Measurements from ENCODE around the gene MED31. TPM values are rescaled to one million over a fixed set of nuclear protein-coding genes. Genes with fewer than 3 reads are reported as not detected.

Gene MED31
- total RNA-seq, 1 experiment from 2014 or later, result 18.8 TPM

GRCh38 chr17:6681176-6681575 is 29.8 kb upstream of the MED31 start:
- no peaks in the 10 kb centered on the region for H4K20me1 ChIP-seq (ENCODE audit: low read length)
- DNase-seq (no peak), ATAC-seq (no peak)
- H3K4me2 ChIP-seq (ENCODE audit: low read length), result no peak overlapping the region
- no peaks in the 10 kb centered on the region for H3K9me2 ChIP-seq (replicated peaks; ENCODE audit: low read length)
- TF ChIP-seq CTCF (conservative IDR thresholded peaks at IDR 0.05; ENCODE audit: low read depth, low read length), result no peak
- TF ChIP-seq EZH2phosphoT487 (IDR thresholded peaks at IDR 0.05; ENCODE audit: borderline replicate concordance, low read length), result no peak
- TF ChIP-seq EZH2 (IDR thresholded peaks at IDR 0.05; ENCODE audit: low read length, unreplicated experiment), result no peak
- no peaks in the 10 kb centered on the region for H3F3A ChIP-seq (ENCODE audit: low read length, unreplicated experiment)
- H2AFZ ChIP-seq (ENCODE audit: low read length), result no peak overlapping the region
- H3K9me3 ChIP-seq (ENCODE audit: low read length), result no peaks in the 10 kb centered on the region
- H3K4me1 ChIP-seq (ENCODE audit: insufficient read depth, low read length), result peaks cover 19% of the 10 kb centered on the region
- no peak overlapping the region for H3K27ac ChIP-seq (ENCODE audit: low read length)
- ChIA-PET POLR2A (ENCODE audit: unreplicated experiment) (no interaction called here), CTCF (no interaction called here)
- no TSS peak for BruUV-seq (replicated peaks)
- H3K79me2 ChIP-seq (ENCODE audit: low read length), result no peaks in the 10 kb centered on the region
- no peaks in the 10 kb centered on the region for H3K36me3 ChIP-seq (ENCODE audit: low read depth, low read length)
- intact Hi-C loops (cut with micrococcal nuclease), result no loop called here
- H3K4me3 ChIP-seq (ENCODE audit: low read length), result no peak overlapping the region
- H3K27me3 ChIP-seq (ENCODE audit: low read length), result no peaks in the 10 kb centered on the region
- H3K9ac ChIP-seq (ENCODE audit: low read length), result no peak overlapping the region

DNA sequence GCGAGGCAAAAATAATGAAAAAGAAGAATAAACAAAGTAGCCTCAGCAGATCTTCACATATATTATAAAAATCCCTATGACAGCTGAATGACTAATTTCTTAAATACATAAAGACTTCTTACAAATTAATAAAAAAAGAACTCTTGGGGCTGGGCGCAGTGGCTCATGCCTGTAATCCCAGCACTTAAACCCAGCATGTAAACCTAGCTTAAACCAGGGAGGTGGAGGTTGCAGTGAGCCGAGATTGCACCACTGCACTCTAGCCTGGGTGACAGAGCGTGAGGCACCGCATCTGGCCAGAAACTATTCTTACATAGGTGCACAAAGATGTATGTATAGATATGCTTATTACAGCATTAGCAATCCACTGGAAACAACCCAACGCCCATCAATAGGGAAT is 27.8 kb upstream of the MED31 start:
- Histone ChIP-seq H3K79me2 (ENCODE audit: low read length) (no peaks in the 10 kb centered on the region), H3K27me3 (ENCODE audit: low read length) (no peaks in the 10 kb centered on the region), H3K9me3 (ENCODE audit: low read length) (no peaks in the 10 kb centered on the region), H3F3A (ENCODE audit: low read length, unreplicated experiment) (no peaks in the 10 kb centered on the region), H3K36me3 (ENCODE audit: low read depth, low read length) (no peaks in the 10 kb centered on the region), H3K4me3 (ENCODE audit: low read length) (peak overlapping the region; percentile 32; the same call in 1 of the 2 replicates), H2AFZ (ENCODE audit: low read length) (no peak overlapping the region), H3K4me2 (ENCODE audit: low read length) (peak overlapping the region; percentile 81), H3K9ac (ENCODE audit: low read length) (0 out of 2 replicates have a peak overlapping the region, but pooled peaks have one; percentile 31), H3K4me1 (ENCODE audit: insufficient read depth, low read length) (peaks cover 19% of the 10 kb centered on the region), H3K9me2 (replicated peaks; ENCODE audit: low read length) (no peaks in the 10 kb centered on the region), H4K20me1 (ENCODE audit: low read length) (no peaks in the 10 kb centered on the region), H3K27ac (ENCODE audit: low read length) (peak overlapping the region; percentile 70)
- ATAC-seq (peak; percentile 92), DNase-seq (peak; percentile 68)
- CTCF ChIA-PET, result no interaction called here
- intact Hi-C loops (cut with micrococcal nuclease), result no loop called here
- no peak for TF ChIP-seq EZH2 (IDR thresholded peaks at IDR 0.05; ENCODE audit: low read length, unreplicated experiment)
- TF ChIP-seq EZH2phosphoT487 (IDR thresholded peaks at IDR 0.05; ENCODE audit: borderline replicate concordance, low read length), result no peak
- no peak for TF ChIP-seq CTCF (conservative IDR thresholded peaks at IDR 0.05; ENCODE audit: low read depth, low read length)
- BruUV-seq (replicated peaks), result no TSS peak
- POLR2A ChIA-PET (ENCODE audit: unreplicated experiment), result interaction anchor here (0.6 to 0.7 kb wide), 2 partner anchors 250 to 356 kb away, joined by 13 read pairs; no protein-coding TSS in a partner anchor

GRCh38 chr17:6677946-6678345 is 26.5 kb upstream of the MED31 start:
- no peaks in the 10 kb centered on the region for H3K27me3 ChIP-seq (ENCODE audit: low read length)
- H3K79me2 ChIP-seq (ENCODE audit: low read length), result no peaks in the 10 kb centered on the region
- intact Hi-C loops (cut with micrococcal nuclease), result no loop called here
- H4K20me1 ChIP-seq (ENCODE audit: low read length), result no peaks in the 10 kb centered on the region
- no peak for ATAC-seq
- no peaks in the 10 kb centered on the region for H3F3A ChIP-seq (ENCODE audit: low read length, unreplicated experiment)
- DNase-seq, result no peak
- H3K4me2 ChIP-seq (ENCODE audit: low read length), result no peak overlapping the region
- H3K36me3 ChIP-seq (ENCODE audit: low read depth, low read length), result no peaks in the 10 kb centered on the region
- H3K9ac ChIP-seq (ENCODE audit: low read length), result no peak overlapping the region
- CTCF ChIA-PET, result interaction anchor here (0.6 kb wide), 1 partner anchor 120 kb away, joined by 3 read pairs; no protein-coding TSS in a partner anchor
- H3K9me3 ChIP-seq (ENCODE audit: low read length), result no peaks in the 10 kb centered on the region
- no peak overlapping the region for H2AFZ ChIP-seq (ENCODE audit: low read length)
- peaks cover 19% of the 10 kb centered on the region for H3K4me1 ChIP-seq (ENCODE audit: insufficient read depth, low read length)
- no peaks in the 10 kb centered on the region for H3K9me2 ChIP-seq (replicated peaks; ENCODE audit: low read length)
- BruUV-seq (replicated peaks), result no TSS peak
- POLR2A ChIA-PET (ENCODE audit: unreplicated experiment), result no interaction called here
- no peak overlapping the region for H3K4me3 ChIP-seq (ENCODE audit: low read length)
- no peak for TF ChIP-seq CTCF (conservative IDR thresholded peaks at IDR 0.05; ENCODE audit: low read depth, low read length)
- no peak for TF ChIP-seq EZH2 (IDR thresholded peaks at IDR 0.05; ENCODE audit: low read length, unreplicated experiment)
- TF ChIP-seq EZH2phosphoT487 (IDR thresholded peaks at IDR 0.05; ENCODE audit: borderline replicate concordance, low read length), result no peak
- no peak overlapping the region for H3K27ac ChIP-seq (ENCODE audit: low read length)

All from PC-3 (cell line).